GM18498 (cell line): ENCODE data around the gene BICD1.
"Not testable (repeated sequence)": the region's sequence is repeated elsewhere in the genome, so short reads cannot be mapped to it uniquely, and the experiment has no call there.

ENCODE experiments used
- ATAC-seq: cut with Tn5 transposase; IDR thresholded peaks from one replicate; pipeline ENCODE4 v1.9.1; 2021; ENCODE audit warnings: mild to moderate bottlenecking, moderate library complexity; ENCODE audit not compliant: unreplicated experiment

Gene BICD1

GRCh38 chr12:32183650-32184049, 77.0 kb downstream of the BICD1 start:
- no peak for ATAC-seq

DNA sequence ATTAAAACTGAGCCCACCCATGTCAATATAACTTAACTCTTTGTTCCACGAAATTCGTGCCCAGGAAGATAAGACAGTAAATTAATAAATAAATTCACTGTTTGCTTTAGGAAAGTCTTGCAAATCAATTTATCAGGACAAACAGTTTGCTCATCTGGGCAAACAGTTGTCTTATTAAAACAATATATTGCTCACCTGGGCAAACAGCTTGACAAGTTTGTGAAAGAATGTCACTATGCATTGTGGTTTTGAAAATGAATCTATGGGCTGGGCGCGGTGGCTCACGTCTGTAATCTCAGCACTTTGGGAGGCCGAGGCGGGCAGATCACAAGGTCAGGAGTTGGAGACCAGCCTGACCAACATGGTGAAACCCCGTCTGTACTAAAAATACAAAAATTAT, 80.5 kb downstream of the BICD1 start:
- ATAC-seq = not testable (repeated sequence)

DNA sequence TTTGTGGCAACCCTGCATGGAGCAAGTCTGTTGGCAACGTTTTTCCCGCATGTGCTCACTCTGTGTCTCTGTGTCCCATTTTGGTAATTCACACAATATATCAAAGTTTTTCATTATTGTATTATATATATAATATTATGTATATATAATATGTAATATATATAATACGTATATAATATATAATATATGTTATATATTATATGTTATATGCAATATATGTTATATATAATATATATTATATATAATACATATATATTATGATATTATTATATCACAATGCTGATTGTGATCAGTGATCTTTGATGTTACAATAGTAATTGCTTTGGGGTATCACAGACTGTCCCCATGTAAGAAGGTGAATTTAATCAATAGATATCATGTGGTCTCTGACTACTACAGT, 84.8 kb downstream of the BICD1 start:
- ATAC-seq = no peak

- ATAC-seq = no peak
Measured at GRCh38 chr12:32196250-32197198, 89.9 kb downstream of the BICD1 start.

DNA sequence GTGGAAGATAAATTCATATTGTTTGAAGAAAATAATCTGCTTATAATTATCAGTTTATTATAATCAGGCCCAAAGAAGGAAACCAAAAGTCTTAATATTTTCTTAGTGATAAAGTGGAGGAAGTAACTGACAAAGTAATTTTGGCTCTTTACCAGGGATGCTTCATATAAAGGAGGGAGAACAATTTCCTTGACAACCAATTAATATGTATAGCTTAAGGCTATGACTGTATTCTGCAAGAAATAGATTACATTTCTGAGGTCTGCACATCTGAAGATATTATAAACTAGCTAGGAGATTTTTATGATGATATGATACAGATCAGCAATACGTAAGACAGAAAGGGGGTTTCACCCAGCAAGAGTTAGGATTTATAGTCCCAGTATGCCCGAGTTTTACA, 90.8 kb downstream of the BICD1 start:
- ATAC-seq = no peak

GRCh38 chr12:32198555-32198954, 91.9 kb downstream of the BICD1 start:
- ATAC-seq = no peak

DNA sequence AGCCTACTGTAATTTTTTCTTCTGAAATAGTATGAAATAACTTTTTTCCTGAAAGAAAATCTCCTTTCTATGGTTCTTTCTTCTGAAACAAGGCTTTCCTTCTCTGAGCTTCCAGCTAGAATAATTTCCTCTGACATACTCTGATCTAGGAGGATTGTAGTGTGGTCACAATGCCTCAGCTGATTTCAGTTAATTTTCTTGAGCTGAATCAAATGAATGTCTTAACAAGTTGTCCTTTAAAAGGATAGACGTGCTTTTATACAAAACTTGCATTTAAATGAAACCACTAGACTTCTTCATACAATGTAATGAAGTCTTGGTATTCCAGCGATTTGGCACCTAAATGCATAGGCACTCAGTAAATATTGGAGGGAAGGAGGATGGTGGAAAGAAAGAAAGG, 94.4 kb downstream of the BICD1 start:
- ATAC-seq = no peak

DNA sequence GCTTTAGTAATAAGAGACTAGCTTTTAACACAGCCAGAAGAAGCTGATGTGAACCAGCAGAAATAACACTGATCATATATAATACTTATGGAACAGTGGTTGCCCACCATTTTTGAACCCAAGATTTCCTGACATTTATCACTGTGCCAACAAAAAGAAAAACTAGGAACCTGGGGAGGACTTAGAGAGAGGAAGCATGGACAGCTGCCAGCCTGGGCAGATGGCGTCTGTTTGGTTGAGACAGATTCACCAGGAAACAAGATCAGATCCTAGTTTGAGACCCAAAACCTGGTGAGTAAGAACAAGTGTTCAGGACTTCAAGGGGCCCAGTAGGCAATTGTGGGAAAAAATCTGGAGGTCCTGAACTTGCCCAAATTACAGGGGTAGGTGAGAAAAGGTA, 95.3 kb downstream of the BICD1 start:
- ATAC-seq = no peak

GRCh38 chr12:32205731-32206130, 99.1 kb downstream of the BICD1 start:
- no peak for ATAC-seq

DNA sequence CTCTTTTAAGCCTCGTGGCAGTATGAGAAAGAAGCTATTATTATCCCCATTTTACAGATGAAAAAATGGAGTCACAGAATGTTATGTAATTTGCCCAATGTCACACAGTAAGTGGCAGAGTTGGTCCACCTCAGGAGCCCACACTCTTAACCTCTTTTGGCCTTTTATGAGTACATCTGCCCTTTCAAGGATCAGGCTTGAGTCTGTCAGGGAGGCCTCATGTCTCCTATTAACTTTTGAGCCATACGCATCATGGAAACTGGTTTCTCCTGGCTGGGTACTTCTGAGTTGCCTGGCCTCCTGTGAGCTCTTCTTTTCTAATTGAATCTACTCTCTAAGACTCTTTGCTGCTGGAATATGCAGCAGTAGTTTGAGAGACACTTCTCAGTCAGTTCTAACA, 101.7 kb downstream of the BICD1 start:
- no peak for ATAC-seq

DNA sequence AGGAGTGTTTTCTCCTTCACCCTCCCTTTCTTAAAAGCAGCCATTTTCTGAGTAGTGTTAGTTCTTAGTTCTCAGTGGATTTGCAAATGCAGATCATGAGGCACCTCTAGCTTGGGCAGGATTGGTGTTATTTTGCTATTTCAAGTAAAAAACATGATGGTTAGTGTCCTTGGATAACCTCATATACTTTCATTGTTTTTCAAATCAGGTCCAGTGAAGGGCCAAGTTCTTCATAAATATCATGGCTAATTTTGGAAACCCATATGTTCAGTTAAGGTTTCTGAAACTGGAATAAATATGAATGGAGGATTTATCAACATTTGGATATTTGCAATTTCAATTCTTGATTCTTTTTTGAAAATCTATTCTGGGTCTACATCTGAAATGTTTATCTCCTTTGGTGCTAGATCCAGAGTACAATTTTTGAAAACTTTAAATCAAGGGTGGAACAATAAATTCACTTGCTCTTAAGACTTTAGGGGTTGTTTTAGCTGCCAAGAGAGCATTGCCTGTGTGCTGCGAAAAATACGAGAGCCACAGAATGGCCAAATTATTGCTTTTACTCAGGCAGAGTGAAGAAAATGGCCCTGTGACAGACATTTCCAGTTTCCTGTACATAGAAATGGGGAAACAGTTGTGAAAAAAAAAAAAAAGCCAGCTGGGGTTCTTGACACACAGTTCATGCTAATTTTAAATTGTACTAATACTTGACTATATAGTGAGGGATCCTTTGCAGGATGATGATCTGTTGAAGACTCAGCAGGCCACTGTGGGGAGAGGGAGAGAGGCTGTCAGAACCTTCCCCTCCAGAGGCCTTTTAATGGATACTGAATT, 104.6 kb downstream of the BICD1 start:
- ATAC-seq = no peak

GRCh38 chr12:32211900-32212156, 105.2 kb downstream of the BICD1 start:
- no peak for ATAC-seq

DNA sequence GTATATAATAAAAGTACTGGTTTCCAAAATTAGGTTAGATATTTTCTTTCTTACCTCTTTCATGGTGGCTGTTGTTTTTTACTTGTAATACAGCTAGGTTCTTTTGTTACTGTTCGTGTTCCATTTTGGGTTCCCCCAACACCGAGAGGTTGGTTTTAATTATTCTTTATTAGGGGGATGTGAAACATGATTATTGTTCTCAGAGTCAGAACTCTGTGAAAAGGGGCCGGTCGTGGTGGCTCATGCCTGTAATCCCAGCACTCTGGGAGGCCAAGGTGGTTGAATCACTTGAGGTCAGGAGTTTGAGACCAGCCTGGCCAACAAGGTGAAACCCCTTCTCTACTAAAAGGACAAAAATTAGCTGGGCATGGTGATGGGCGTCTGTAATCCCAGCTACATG, 108.1 kb downstream of the BICD1 start:
- no peak for ATAC-seq

- ATAC-seq = no peak
Measured at GRCh38 chr12:32217354-32218310, 111.0 kb downstream of the BICD1 start.

- ATAC-seq = no peak
Measured at GRCh38 chr12:32223941-32224340, 117.3 kb downstream of the BICD1 start.

GRCh38 chr12:32226768-32227167, 120.1 kb downstream of the BICD1 start:
- no peak for ATAC-seq

- no peak for ATAC-seq
Measured at GRCh38 chr12:32229971-32230612, 123.4 kb downstream of the BICD1 start.

- ATAC-seq = no peak
Measured at GRCh38 chr12:32230613-32230993, 124.0 kb downstream of the BICD1 start.

GRCh38 chr12:32231361-32231760, 124.7 kb downstream of the BICD1 start:
- ATAC-seq = not testable (repeated sequence)

- ATAC-seq = no peak
Measured at GRCh38 chr12:32233568-32233967, 126.9 kb downstream of the BICD1 start.

DNA sequence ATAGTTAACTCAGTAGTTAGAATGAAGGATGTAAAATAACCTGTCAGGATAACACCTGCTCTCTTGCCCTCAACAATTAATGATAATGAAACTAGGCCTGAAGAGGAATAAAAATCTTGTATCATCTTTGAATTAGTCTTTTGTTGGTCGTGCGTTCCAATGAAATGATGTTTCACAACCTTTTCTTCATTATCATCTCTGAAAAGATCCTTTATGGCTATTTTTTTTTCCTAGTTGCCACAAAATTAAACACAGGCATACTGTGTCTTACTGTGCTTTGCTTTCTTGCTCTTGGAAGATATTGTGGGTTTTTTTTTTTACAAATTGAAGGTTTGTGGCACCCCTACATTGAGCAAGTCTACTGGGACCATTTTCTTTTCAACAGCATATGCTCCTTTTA, 128.6 kb downstream of the BICD1 start:
- ATAC-seq = no peak
